ENCODE data around the gene PRKAA1.

PRKAA1 gene

GRCh38 chr5:40780199-40780598 is 18.0 kb downstream of the PRKAA1 start:
- DNase-seq (ENCODE audit: low read depth in 2 of 2): no peak

GRCh38 chr5:40779561-40779960 is 18.6 kb downstream of the PRKAA1 start:
- DNase-seq (ENCODE audit: low read depth in 2 of 2): no peak

- no peak for DNase-seq (ENCODE audit: low read depth in 2 of 2)
Observed at GRCh38 chr5:40778133-40778532, 20.0 kb downstream of the PRKAA1 start.

- no peak for DNase-seq (ENCODE audit: low read depth in 2 of 2)
Observed at GRCh38 chr5:40776658-40776977, 21.6 kb downstream of the PRKAA1 start.

GRCh38 chr5:40775846-40776657 is 22.1 kb downstream of the PRKAA1 start:
- DNase-seq (ENCODE audit: low read depth in 2 of 2): no peak

GRCh38 chr5:40775085-40775845 is 22.9 kb downstream of the PRKAA1 start:
- no peak for DNase-seq (ENCODE audit: low read depth in 2 of 2)

DNA sequence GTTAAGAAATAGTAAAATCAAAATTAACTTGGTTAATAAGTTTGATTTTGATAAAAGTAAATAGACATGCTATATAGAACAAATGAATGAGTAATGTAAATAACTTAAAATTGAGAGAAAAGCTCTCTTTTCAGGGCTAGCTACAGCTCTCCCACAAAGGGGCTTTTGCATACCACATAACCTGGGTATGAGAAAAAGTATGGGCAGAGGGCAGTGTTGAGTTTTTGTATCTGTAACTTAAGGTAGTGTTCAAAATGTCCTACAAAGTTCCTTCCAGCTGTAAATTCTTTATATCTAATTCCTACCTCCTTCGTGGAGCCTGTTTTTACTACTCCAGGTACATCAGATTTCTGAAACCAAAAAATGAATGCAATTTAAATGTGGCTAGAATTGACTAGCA is 23.6 kb downstream of the PRKAA1 start:
- DNase-seq (ENCODE audit: low read depth in 2 of 2): no peak

GRCh38 chr5:40770764-40771163 is 27.4 kb downstream of the PRKAA1 start:
- no peak for DNase-seq (ENCODE audit: low read depth in 2 of 2)

DNA sequence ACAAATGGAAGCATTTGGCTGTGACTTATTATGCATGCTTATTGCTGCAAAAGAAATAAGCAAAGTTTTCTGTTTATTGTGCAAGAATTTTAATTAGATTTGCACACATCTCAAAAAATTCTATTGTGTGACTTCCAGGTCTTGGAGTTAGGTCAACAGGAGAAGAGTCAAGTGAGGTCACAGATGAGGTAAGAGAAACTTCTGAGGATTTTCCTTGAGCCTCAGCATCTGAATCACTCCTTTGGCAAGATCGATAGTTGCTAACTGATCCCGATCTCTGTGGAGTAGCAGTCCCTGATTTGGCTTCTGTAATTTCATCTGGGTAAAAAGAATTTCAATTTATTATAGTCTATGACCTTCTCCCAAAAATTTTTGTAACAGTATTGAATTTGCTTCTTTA is 35.5 kb downstream of the PRKAA1 start:
- DNase-seq (ENCODE audit: low read depth in 2 of 2): no peak

DNA sequence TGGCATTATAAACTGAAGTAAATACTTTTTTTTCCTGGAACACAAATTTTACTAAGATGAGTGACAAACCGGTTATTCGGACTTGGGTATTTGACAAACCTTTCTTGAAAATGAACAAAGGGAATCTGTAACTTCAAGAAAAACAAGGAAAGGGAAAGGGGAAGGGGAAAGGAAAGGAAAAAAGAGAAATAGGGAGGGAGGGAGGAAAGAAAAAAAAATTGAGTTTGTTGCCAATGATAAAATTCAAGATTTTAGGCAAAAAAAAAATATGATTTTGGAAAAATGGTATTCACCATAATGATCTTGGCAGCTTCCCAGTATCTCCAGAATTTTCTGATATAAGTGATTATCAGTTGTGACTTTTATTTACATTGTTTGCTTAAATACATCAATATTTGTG is 40.8 kb downstream of the PRKAA1 start:
- no peak for DNase-seq (ENCODE audit: low read depth in 2 of 2)

GRCh38 chr5:40755407-40756365 is 42.5 kb downstream of the PRKAA1 start, which contains the start of gene TTC33:
TTC33 (minus strand) TSS chr5:40755961; CDS start chr5:40747018, 8,943 bp downstream.
- peak; percentile 82 to 85 for DNase-seq (ENCODE audit: low read depth in 2 of 2)

DNA sequence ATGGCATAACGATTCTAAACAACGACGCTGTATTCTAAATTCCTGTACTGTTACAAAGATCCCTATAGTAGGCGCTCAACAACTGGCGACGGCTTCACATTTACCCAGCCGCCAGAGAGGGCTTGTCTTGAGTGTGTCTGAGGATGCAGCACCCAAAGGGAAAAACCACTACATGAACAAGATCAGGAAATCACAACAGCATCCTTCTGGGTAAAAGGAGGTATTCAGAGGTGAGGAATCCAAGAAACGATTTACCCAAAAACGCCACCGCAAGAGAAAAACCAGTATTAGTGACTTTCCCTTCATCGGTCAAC is 43.1 kb downstream of the PRKAA1 start:
- DNase-seq (ENCODE audit: low read depth in 2 of 2): peak; percentile 61 to 62

GRCh38 chr5:40754381-40755092 is 43.6 kb downstream of the PRKAA1 start:
- no peak for DNase-seq (ENCODE audit: low read depth in 2 of 2)

- no peak for DNase-seq (ENCODE audit: low read depth in 2 of 2)
Observed at GRCh38 chr5:40746703-40747102, 51.5 kb downstream of the PRKAA1 start.

- no peak for DNase-seq (ENCODE audit: low read depth in 2 of 2)
Observed at GRCh38 chr5:40743771-40744170, 54.4 kb downstream of the PRKAA1 start.

DNA sequence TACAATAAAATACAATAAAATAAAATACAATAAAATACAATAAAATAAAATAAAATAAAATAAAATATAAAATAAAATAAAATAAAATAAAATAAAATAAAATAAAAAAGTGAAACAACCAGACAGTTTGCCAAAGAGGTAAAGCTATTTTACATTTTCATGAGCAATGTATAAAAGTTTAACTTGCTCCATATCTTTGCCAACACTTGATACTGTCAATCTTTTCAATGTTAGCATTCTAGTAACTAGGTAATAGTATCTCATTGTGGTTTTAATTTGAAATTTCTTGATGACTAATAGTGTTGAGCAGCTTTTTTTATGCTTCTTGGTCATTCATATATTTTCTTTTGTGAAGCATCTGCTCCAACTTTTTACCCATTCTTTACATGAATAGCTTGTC is 59.7 kb downstream of the PRKAA1 start:
- no peak for DNase-seq (ENCODE audit: low read depth in 2 of 2)

GRCh38 chr5:40736103-40736875 is 61.9 kb downstream of the PRKAA1 start:
- peak; percentile 40 to 43 for DNase-seq (ENCODE audit: low read depth in 2 of 2)

- no peak for DNase-seq (ENCODE audit: low read depth in 2 of 2)
Observed at GRCh38 chr5:40735609-40736008, 62.6 kb downstream of the PRKAA1 start.

DNA sequence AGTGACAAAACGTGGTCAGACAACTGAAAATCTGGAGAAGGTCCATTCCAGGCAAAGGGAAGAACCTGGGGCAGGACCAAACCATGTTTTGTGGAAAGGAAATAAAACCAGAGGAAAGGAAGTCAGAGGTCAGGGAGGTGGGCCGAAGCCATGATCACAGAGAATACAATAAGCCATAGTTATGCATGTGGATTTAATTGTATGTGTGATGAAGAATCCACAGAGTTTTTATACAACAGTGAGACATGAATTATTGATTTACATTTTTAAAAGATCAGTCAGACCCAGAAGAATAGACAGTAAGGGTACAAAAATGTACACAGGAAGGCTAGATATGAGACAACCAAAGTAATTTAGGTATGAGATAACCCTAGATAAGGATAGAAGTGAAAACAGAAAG is 63.2 kb downstream of the PRKAA1 start:
- peak; percentile 34 to 40 for DNase-seq (ENCODE audit: low read depth in 2 of 2)

GRCh38 chr5:40733879-40734563 is 64.2 kb downstream of the PRKAA1 start:
- no peak for DNase-seq (ENCODE audit: low read depth in 2 of 2)
